GM13977 (cell line): ENCODE results near the gene TAS2R8.

Source experiments
- DNase-seq: peaks from one replicate; pipeline ENCODE4 v3.0.0; 2012; ENCODE audit warnings: low spot score
- CTCF ChIP-seq: IDR thresholded peaks from 2 replicates; pipeline ENCODE4 v1.5.1; 2012; ENCODE audit warnings: mild to moderate bottlenecking, control low read depth; ENCODE audit not compliant: insufficient read depth; ENCODE audit errors: extremely low read depth, missing control alignments
- in situ Hi-C: fragments of 300-500 bp; cut with MboI; formaldehyde crosslinking; loops from one replicate; pipeline ENCODE4 v1.12.0; 2022; ENCODE audit warnings: low sequenced_read_pairs, low pct_unique_long_range_greater_than_20kb, mixed read lengths, inconsistent platforms; ENCODE audit not compliant: unreplicated experiment

TAS2R8 gene, protein sequence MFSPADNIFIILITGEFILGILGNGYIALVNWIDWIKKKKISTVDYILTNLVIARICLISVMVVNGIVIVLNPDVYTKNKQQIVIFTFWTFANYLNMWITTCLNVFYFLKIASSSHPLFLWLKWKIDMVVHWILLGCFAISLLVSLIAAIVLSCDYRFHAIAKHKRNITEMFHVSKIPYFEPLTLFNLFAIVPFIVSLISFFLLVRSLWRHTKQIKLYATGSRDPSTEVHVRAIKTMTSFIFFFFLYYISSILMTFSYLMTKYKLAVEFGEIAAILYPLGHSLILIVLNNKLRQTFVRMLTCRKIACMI

DNA sequence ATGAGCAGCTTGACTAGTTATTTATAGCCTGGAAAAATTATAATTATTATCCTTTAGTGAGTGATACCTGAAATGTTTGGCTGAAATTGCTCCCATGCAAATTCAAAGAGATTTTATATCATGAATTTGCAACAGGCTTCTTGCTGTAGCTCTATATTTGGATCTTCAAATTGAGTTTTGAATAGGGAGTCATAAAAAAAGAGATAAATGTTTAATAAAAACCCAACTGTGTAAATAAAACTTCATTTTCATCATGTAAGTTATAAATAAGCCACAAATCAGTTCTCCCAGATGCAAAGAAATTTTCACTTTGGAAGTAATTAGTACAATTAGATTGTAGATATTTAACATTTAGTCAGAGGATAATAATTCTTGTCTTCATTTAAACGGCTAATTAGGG is at the start of gene TAS2R8:
Gene TAS2R8, minus strand, starts transcription at position 101 of the 400 bp plus-strand sequence. CDS start 306 bp downstream, outside the sequence.
- no peak for DNase-seq
- TF ChIP-seq CTCF: no peak
- in situ Hi-C loops: no loop called here

GRCh38 chr12:10855807-10856206 is 48.7 kb upstream of the TAS2R8 start:
- TF ChIP-seq CTCF: no peak
- in situ Hi-C loops: no loop called here
- DNase-seq: no peak

DNA sequence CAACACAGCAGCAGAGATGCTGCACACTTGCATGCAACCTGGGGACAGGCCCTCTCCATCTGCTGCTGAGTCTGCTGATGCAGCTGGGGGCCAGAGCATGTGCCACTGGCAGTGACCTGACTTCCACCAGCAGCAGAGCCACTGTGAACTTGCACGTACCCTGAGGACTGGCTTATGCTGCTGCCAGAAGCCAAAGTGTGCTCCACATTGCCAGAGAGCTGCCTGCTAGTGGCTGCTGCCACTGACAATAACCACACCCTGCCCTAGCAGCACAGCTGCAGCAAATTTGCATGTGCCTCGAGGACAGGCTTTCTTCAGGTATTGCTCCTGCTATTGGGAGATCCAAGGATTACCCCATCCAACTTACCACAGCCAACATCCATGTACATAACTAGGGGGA is 46.7 kb upstream of the TAS2R8 start:
- in situ Hi-C loops: no loop called here
- DNase-seq: no peak
- TF ChIP-seq CTCF: no peak

GRCh38 chr12:10851243-10851858 is 44.3 kb upstream of the TAS2R8 start:
- no peak for TF ChIP-seq CTCF
- DNase-seq: no peak
- in situ Hi-C loops: no loop called here

DNA sequence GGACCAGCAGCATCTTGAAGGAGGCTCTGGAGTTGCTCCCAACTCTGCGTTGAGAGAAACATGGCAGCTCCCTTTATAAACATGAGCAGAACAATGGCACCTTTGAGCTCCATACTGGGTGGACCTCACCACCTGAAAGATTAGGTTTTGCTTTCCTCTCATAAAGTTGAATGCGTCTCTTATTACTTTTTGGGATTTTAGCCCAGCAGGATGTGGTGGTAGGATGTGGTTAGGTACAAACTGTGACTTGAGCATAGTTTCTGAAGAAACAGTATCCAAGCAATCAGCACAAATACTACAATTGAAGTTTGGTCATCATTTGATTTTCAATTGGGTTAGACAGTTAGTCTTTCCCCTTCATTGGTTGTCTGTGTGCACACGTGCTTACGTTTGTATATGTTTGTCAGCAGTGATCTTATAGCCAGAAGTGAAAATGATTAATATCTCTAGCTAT is 42.4 kb upstream of the TAS2R8 start, which contains the start of gene PRR4:
Gene PRR4, minus strand, starts transcription at position 51 of the 454 bp plus-strand sequence. Its CDS starts 38 bp downstream, at position 13.
- no peak for DNase-seq
- TF ChIP-seq CTCF: no peak
- in situ Hi-C loops: no loop called here

DNA sequence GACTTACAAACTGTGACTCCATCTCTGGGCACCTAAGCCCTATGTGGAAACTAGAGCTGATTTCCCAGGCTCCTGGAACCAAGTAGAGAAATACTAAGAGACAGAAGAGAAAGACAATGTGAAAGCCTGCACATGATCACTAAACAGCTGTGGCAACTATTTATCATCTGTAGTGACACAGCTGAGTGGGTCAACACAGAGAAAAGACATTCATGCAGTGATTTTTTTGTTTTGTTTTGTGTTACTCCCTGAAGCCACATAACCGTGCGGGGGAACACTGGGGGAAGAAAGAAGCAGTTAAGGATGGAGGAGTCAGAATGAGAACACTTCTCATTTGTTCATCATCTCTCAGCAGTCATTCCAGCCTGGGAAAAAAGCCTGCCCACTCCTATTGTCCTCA is 40.7 kb upstream of the TAS2R8 start:
- no peak for TF ChIP-seq CTCF
- no peak for DNase-seq
- in situ Hi-C loops: no loop called here
